Measurements from ENCODE around the gene PITRM1.

DNA sequence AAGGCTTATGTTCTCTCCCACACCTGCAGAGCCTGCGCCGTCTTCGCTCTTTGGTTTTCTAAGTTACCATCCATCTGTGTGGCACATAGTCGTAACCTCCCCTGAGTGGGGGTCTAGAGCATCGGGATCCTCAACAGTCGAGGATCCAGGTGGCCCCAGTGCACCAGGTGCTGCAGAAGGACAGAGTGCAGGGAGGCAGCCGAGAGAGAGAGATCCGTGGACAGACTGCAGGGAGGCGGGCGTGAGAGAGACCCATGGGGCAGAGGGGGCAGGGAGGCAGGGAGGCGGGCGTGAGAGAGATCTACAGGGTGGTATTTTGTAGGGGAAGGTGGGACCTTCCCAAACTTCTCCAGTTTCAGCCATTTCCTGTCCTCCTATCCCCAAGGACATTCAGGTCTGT is 62.9 kb downstream of the PITRM1 start:
- TF ChIP-seq, protein P1, sequence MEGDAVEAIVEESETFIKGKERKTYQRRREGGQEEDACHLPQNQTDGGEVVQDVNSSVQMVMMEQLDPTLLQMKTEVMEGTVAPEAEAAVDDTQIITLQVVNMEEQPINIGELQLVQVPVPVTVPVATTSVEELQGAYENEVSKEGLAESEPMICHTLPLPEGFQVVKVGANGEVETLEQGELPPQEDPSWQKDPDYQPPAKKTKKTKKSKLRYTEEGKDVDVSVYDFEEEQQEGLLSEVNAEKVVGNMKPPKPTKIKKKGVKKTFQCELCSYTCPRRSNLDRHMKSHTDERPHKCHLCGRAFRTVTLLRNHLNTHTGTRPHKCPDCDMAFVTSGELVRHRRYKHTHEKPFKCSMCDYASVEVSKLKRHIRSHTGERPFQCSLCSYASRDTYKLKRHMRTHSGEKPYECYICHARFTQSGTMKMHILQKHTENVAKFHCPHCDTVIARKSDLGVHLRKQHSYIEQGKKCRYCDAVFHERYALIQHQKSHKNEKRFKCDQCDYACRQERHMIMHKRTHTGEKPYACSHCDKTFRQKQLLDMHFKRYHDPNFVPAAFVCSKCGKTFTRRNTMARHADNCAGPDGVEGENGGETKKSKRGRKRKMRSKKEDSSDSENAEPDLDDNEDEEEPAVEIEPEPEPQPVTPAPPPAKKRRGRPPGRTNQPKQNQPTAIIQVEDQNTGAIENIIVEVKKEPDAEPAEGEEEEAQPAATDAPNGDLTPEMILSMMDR (conservative IDR thresholded peaks at IDR 0.05; ENCODE audit: low read depth, low read length), result no peak
- TF ChIP-seq EZH2 (IDR thresholded peaks at IDR 0.05; ENCODE audit: borderline replicate concordance, low read depth, low read length, poor library complexity, severe bottlenecking), result no peak
